OCI-LY1 (cell line): Measurements from ENCODE around the gene DIP2C.

ENCODE experiments used
- EZH2 ChIP-seq: fragments of 200-600 bp; sonication (generic), shearing (Covaris generic); IDR thresholded peaks from 2 replicates; pipeline ENCODE4 v1.8.0; 2017; ENCODE audit warnings: borderline replicate concordance, mixed run types, mild to moderate bottlenecking, antibody characterized with exemption, low read length, moderate library complexity, mixed read lengths
- TF ChIP-seq, protein P1 (sequence below): fragments of 200-600 bp; sonication (generic), shearing (Covaris generic); IDR thresholded peaks from 2 replicates; pipeline ENCODE4 v1.5.1; 2017; ENCODE audit warnings: mild to moderate bottlenecking, antibody characterized with exemption, low read length, moderate library complexity, mixed read lengths

DNA sequence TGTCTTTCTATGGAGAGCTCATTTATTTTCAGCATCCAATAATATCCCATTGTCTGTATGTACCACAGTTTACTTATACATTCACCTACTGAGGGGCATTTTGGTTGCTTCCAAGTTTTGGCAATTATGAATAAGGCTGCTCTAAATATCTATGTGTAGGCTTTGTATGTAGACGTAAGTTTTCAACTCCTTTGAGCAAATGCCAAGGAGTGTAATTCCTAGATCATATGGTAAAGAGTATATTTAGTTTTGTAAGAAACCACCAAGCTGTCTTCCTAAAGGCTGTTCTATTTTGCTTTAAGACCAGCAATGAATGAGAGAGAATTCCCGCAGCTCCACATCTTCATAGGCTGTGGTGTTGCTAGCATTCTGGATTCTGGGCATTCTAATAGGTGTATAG is 259.8 kb downstream of the DIP2C start:
- TF ChIP-seq, protein P1, sequence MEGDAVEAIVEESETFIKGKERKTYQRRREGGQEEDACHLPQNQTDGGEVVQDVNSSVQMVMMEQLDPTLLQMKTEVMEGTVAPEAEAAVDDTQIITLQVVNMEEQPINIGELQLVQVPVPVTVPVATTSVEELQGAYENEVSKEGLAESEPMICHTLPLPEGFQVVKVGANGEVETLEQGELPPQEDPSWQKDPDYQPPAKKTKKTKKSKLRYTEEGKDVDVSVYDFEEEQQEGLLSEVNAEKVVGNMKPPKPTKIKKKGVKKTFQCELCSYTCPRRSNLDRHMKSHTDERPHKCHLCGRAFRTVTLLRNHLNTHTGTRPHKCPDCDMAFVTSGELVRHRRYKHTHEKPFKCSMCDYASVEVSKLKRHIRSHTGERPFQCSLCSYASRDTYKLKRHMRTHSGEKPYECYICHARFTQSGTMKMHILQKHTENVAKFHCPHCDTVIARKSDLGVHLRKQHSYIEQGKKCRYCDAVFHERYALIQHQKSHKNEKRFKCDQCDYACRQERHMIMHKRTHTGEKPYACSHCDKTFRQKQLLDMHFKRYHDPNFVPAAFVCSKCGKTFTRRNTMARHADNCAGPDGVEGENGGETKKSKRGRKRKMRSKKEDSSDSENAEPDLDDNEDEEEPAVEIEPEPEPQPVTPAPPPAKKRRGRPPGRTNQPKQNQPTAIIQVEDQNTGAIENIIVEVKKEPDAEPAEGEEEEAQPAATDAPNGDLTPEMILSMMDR = no peak
- TF ChIP-seq EZH2 = no peak
